Ishikawa (cell line): ENCODE results near the gene C6orf120.

Experiments
- CEBPB ChIP-seq: IDR thresholded peaks from 2 replicates; pipeline ENCODE4 v1.6.1; 2012
- CREB1 ChIP-seq: IDR thresholded peaks from 2 replicates; pipeline ENCODE4 v1.6.1; 2012; ENCODE audit warnings: low read depth
- EGR1 ChIP-seq: IDR thresholded peaks from 2 replicates; pipeline ENCODE4 v1.6.1; 2012
- EP300 ChIP-seq: IDR thresholded peaks from 2 replicates; pipeline ENCODE4 v1.6.1; 2012; ENCODE audit warnings: borderline replicate concordance
- FOXM1 ChIP-seq: IDR thresholded peaks from 2 replicates; pipeline ENCODE4 v1.6.1; 2012; ENCODE audit warnings: low read depth, borderline replicate concordance
- NFIC ChIP-seq: IDR thresholded peaks from 2 replicates; pipeline ENCODE4 v1.6.1; 2012
- RAD21 ChIP-seq: IDR thresholded peaks from 2 replicates; pipeline ENCODE4 v1.6.1; 2012; ENCODE audit warnings: low read depth
- TAF1 ChIP-seq: IDR thresholded peaks from 2 replicates; pipeline ENCODE4 v1.6.1; 2012; ENCODE audit warnings: low read depth, mild to moderate bottlenecking
- TCF12 ChIP-seq: IDR thresholded peaks from 2 replicates; pipeline ENCODE4 v1.6.1; 2012; ENCODE audit warnings: low read depth
- TEAD4 ChIP-seq: IDR thresholded peaks from 2 replicates; pipeline ENCODE4 v1.6.1; 2012
- YY1 ChIP-seq: IDR thresholded peaks from 2 replicates; pipeline ENCODE4 v1.6.1; 2012; ENCODE audit warnings: low read depth
- TF ChIP-seq, protein P1 (sequence below): IDR thresholded peaks from 2 replicates; pipeline ENCODE4 v1.6.1; 2012
- TF ChIP-seq, protein P2 (sequence below): IDR thresholded peaks from 2 replicates; pipeline ENCODE4 v1.6.1; 2012
- TF ChIP-seq, protein P3 (sequence below): IDR thresholded peaks from 2 replicates; pipeline ENCODE4 v1.6.1; 2012; ENCODE audit warnings: low read depth, mild to moderate bottlenecking

DNA sequence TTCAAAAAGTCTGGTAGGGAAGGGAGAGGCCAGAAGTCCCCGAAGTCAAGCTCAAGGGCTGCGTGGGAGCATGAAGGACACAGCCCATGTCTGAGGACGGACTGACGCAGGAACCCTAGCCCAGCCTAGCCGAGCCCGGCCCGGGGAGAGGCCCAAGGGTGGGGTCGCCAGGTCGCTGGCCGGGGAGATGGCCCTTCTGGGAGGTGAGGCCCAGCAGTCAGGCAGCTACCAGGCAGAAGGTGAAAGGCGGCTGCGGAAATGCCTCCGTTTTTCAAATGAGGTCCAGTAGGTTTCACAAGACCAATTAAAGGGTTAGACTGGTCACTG, 44.7 kb upstream of the C6orf120 start:
- TF ChIP-seq CEBPB = no peak
- no peak for TF ChIP-seq TAF1
- TF ChIP-seq EGR1 = no peak
- no peak for TF ChIP-seq YY1
- TF ChIP-seq, protein P1, sequence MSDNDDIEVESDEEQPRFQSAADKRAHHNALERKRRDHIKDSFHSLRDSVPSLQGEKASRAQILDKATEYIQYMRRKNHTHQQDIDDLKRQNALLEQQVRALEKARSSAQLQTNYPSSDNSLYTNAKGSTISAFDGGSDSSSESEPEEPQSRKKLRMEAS = no peak
- TF ChIP-seq TEAD4 = no peak
- TF ChIP-seq, protein P2, sequence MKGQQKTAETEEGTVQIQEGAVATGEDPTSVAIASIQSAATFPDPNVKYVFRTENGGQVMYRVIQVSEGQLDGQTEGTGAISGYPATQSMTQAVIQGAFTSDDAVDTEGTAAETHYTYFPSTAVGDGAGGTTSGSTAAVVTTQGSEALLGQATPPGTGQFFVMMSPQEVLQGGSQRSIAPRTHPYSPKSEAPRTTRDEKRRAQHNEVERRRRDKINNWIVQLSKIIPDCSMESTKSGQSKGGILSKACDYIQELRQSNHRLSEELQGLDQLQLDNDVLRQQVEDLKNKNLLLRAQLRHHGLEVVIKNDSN = no peak
- TF ChIP-seq TCF12 = no peak
- TF ChIP-seq CREB1 = no peak
- no peak for TF ChIP-seq NFIC
- no peak for TF ChIP-seq EP300
- TF ChIP-seq, protein P3, sequence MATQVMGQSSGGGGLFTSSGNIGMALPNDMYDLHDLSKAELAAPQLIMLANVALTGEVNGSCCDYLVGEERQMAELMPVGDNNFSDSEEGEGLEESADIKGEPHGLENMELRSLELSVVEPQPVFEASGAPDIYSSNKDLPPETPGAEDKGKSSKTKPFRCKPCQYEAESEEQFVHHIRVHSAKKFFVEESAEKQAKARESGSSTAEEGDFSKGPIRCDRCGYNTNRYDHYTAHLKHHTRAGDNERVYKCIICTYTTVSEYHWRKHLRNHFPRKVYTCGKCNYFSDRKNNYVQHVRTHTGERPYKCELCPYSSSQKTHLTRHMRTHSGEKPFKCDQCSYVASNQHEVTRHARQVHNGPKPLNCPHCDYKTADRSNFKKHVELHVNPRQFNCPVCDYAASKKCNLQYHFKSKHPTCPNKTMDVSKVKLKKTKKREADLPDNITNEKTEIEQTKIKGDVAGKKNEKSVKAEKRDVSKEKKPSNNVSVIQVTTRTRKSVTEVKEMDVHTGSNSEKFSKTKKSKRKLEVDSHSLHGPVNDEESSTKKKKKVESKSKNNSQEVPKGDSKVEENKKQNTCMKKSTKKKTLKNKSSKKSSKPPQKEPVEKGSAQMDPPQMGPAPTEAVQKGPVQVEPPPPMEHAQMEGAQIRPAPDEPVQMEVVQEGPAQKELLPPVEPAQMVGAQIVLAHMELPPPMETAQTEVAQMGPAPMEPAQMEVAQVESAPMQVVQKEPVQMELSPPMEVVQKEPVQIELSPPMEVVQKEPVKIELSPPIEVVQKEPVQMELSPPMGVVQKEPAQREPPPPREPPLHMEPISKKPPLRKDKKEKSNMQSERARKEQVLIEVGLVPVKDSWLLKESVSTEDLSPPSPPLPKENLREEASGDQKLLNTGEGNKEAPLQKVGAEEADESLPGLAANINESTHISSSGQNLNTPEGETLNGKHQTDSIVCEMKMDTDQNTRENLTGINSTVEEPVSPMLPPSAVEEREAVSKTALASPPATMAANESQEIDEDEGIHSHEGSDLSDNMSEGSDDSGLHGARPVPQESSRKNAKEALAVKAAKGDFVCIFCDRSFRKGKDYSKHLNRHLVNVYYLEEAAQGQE = no peak
- TF ChIP-seq FOXM1 = no peak
- TF ChIP-seq RAD21 = no peak
